Erythroblast (primary cell): Measurements from ENCODE around the gene DARS2.

Experiments
- GATA1 ChIP-seq: IDR thresholded peaks from 2 replicates; pipeline ENCODE4 v1.6.1; 2011; ENCODE audit warnings: low read depth, mild to moderate bottlenecking, control low read depth, low read length, moderate library complexity
- POLR2A ChIP-seq: IDR thresholded peaks from 2 replicates; pipeline ENCODE4 v1.6.1; 2011; ENCODE audit warnings: mild to moderate bottlenecking, low read length

GRCh38 chr1:173802961-173803360 is 21.5 kb upstream of the DARS2 start:
- TF ChIP-seq POLR2A (no peak), GATA1 (no peak)
